Occipital lobe (tissue), 2 donors: ENCODE measurements around the gene GABPB2. TPM values are rescaled to one million over a fixed set of nuclear protein-coding genes. Genes with fewer than 3 reads are reported as not detected.

Experiments used
- DNase-seq: peaks from one replicate; lab custom pipeline; 2025; lab: John Stamatoyannopoulos, UW
- total RNA-seq: library from RNA; depleted of rRNA; stranded (reverse); fragments of >200 nt; gene quantifications from one replicate; pipeline ENCODE4 v1.2.3, GENCODE V29; 2014

The GABPB2 gene
- total RNA-seq: 12.6 TPM

DNA sequence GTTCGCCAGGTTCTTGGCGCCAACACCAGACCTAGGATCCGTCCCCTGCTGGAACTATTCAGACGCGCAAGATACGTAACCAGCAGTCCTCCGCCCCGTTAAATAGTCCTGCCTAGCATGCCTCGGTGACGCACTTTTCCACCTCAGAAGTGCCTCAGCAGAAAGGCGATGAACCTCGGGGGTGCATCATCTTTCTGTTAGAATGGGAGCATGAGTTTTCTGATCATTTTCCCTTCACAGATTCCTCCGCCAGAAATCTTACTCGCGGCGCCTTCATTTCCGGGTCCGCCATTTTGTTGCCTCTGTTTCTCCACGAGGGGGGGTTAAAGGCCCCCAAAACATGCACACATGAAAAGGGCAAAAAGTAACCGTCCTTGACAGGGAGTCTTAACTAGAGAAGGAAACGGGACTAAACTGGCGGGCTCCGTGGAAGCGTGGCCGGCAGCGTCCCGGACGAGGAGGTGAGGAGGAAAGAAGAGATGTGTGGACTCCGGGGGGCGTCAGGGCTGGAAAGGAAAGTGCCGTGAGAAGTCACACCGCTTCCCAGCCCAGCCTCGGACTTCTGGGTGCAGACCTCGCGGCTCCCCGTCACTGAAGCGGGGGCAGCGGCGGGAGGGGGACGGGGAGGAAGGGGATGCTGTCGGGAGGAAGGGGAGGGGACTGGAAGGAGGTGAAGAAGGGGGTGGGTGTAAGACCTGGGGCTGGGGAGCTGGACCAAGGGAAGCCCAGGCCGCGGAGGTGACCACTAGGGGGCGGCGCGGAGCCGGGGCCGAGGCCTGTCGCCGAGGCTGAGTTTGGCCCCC lies at the start of gene GABPB2:
Gene GABPB2, plus strand, starts transcription at position 288 of the 803 bp plus-strand sequence. CDS start 17,429 bp downstream, outside the sequence.
- DNase-seq: peak; percentile 82

DNA sequence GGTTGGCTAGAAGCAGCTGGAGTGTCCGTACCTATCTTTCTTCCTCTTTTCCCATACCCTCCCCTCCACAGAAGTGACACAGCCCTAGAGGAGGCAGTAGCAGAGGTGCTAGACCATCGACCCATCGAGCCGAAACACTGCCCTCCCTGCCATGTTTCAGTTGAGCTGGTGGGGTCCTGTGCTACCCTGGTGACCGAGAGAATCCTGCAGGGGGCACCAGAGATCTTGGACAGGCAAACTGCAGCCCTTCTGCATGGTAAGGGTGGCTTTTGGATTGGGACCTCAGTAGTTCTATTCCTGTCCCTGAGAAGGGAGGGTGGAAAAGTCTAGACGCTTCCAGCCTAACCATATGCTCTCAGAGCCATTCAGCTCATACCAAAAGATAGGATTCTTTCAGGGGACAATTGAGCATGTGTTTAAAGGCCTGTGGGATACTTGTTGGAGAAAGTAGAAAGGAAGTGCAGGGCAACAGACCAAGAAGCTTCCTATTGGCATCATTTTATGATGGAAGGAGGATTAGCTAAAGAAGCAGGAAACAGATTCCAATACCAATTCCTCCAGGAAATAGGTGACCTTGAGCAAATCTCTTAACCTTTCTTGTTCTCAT lies 45.9 kb upstream of the GABPB2 start:
- peak; percentile 32 for DNase-seq

DNA sequence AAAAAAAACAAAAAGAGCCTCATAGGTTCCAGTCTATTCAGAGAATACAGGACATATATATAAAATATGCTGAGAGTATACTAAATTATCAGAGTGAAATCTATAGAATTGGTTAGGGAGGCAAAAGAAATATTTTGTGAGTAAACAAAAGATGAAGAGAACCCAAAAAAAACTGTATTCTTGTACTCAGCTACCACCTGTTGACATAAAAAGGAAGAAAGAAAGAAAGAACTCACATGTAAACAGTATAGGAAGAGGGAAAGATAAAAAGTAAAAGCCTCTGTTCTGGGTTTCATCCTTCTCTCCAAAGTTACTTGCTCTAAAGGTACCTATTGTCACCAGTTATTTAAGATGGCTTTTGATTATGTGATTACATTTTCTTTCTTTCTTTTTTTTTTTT lies 44.1 kb upstream of the GABPB2 start:
- no peak for DNase-seq

DNA sequence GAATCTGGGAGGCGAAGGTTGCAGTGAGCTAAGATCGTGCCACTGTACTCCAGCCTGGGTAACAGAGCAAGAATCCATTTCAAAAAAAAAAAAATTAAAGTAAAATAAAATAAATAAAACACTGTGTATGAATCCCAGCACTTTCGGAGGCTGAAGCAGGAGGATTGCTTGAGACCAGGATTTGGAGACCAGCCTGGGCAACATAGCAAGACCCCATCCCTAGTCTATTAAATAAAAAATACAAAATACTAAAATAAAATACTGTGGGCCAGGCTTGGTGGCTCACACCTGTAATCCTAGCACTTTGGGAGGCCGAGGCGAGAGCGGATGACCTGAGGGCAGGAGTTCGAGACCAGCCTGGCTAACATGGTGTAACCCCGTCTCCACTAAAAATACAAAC lies 38.4 kb upstream of the GABPB2 start:
- DNase-seq: no peak

DNA sequence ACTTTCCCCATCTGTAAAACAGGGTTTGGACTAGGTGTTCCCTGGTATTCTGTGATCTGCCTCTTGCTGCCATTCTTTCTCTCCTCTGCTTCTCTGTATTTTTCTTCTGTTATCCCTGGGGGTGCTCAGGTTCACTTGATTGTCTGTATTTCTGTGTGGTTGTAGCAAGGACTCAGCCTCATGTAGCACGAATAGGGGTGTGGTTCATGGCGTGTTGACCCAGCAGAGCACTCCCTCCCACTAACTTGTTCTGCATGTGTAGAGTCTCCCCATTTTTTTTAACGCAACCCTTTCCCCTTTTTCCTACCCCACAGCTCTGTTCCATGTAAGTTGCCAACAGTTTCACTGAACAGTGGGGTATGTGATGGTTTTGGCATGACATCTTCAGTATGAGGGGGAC lies 35.4 kb upstream of the GABPB2 start:
- DNase-seq: no peak

DNA sequence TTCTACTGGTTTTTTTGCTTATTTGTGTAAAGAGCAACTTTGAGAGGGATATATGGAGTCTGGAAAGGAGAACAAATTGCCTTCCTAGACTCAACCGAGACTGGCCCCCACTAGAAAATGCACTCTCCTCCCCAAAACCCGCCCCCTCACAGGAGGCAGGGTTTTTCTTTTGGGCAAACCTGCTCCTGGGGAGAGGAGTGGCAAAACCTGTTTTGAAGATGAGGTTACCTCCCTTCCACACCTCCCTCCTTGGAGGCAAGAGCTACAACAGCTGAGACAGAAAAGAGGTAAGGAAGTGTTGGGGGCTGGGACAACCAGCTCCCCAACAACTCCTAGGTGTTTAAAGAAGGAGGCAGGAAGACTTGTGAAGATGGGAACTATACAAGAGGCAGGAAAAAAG lies 34.2 kb upstream of the GABPB2 start, which contains the start of gene BNIPL:
Gene BNIPL, plus strand, starts transcription at position 231 of the 400 bp plus-strand sequence. Its CDS starts 140 bp downstream, at position 371.
- no peak for DNase-seq

DNA sequence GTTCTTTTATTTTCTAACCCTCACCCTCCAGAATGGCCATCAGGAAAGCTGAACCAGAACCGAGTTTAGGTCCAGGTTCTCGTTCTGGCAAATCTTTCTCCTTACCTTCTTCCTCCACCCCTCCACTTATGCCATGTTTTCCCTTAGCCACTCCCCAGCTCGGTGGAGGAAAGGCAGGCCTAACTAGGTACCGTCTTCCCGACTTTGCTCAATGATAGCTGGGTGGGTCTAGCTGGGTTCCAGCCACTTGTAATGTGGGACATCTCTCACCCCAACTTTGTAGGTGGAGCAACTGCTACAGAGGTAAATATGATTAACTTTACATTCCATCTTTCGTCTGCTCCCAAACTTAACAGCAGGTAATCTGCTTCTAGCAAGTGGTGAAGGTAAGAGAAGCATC lies 33.5 kb upstream of the GABPB2 start:
- no peak for DNase-seq

DNA sequence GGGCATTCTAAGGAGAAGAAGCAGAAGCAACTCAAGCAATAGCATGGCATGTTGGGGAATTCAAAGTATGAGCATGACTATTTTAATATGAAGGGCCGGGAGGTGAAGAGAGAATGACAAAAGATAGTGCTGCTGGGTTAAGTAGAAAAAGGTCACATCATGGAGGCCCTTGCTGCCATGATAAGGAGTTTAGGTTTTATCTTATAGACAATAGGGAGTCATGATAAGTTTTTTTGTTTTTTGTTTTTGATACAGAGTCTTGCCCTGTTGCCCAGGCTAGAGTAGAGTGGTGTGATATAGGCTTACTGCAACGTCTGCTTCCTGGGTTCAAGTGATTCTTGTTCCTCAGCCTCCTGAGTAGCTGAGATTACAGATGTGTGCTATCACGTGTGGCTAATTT lies 31.0 kb upstream of the GABPB2 start:
- no peak for DNase-seq

- DNase-seq: no peak
Observed at GRCh38 chr1:151043163-151043562, 27.4 kb upstream of the GABPB2 start.

DNA sequence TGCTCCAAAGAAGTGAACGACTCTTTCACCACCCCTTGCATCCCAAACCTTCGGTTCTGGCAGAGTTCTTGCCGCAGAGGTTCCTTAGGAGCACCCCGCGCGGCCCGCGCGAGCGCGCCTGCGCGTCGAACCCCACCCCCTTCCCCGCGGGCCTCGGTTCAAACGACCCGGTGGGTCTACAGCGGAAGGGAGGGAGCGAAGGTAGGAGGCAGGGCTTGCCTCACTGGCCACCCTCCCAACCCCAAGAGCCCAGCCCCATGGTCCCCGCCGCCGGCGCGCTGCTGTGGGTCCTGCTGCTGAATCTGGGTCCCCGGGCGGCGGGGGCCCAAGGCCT lies 23.0 kb upstream of the GABPB2 start, which contains the start of gene C1orf56:
Gene C1orf56, plus strand, starts transcription at position 161 of the 334 bp plus-strand sequence. Its CDS starts 97 bp downstream, at position 258.
- DNase-seq: peak; percentile 57

- peak; percentile 45 for DNase-seq
Observed at GRCh38 chr1:151047925-151048644, 22.5 kb upstream of the GABPB2 start.

DNA sequence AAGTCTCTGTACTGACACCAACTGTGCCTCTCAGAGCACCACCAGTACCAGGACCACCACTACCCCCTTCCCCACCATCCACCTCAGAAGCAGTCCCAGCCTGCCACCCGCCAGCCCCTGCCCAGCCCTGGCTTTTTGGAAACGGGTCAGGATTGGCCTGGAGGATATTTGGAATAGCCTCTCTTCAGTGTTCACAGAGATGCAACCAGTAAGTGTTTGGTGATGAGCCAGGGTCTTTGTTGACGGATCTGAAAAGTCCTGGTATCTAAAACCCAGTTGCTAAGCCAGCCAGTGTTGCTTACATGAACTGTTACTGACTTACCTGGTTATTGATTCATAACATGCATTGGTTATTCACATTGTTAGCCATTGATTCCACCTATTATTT lies 21.9 kb upstream of the GABPB2 start:
- DNase-seq: no peak

DNA sequence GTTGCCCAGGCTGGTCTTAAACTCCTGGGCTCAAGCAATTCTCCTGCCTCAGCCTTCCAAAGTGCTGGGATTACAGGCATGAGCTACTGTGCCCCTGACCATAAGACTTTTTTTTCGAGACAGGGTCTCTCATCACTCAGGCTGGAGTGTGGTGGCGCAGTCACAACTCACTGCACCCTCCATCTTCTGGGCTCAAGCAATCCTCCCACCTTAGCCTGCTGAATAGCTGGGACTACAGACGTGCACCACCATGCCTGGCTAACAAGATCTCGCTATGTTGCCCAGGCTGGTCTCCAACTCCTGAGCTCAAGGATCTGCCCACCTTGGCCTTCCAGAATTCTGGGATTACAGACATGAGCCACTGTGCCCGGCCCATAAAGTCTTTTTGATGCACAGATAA lies 21.1 kb upstream of the GABPB2 start:
- DNase-seq: no peak

- DNase-seq: no peak
Observed at GRCh38 chr1:151050051-151050688, 20.4 kb upstream of the GABPB2 start.

DNA sequence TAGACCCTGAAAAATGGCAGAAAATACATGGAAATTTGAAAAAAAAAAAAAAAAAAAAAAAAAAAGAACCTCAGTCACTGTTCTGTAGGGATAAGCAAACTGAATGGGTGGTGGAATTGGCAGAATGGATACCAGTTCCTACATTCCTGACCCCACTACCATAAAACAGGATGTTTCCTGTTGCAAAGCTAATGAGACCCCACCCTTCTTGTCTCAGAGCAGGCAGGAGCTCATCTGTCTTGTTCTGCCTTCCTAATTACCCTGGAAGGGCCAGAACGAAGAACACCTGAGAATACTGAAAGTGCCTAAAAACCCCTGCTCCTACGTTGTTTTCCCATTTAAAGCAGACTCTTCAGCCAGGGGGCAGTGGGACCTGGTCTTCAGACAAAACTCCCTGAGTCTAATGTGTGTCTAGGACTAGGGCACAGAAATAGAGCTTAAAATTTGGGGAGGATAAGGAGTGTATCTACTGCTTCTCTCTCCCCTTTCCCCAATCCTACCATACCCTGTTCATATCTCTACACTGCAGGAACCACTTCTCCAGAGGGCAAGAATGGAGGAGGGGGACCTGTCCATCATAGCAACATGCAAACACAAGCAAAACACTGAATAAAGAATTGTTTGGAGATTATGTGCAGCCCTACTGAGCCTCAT lies 19.1 kb upstream of the GABPB2 start:
- DNase-seq: no peak

DNA sequence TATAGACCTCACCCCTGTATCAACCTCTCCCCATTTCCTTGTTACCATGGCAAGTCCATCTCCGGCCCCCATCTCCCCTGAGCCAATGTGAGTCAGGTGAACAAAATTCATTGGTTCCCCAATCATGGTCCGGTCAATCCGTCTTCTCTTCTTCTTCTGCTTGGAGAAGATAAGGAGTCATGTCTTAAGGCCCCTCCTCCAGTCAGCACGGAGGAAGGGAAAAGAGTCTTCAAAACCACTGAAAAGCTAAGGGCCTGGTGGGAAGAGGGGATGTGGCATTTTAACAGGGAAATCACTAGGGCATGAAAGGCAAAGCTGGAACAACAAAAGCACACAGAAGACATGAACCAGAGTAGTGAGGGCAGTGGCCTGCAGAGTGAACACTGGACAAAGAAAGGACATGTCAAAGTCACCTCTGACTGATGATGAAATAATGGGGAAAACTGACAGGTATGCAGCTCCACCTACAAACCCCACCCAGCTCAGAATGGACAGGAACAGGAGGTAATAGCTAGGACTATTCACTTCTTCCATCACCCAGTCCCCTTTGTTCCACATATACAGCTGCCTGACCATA lies 15.5 kb upstream of the GABPB2 start:
- DNase-seq: no peak

DNA sequence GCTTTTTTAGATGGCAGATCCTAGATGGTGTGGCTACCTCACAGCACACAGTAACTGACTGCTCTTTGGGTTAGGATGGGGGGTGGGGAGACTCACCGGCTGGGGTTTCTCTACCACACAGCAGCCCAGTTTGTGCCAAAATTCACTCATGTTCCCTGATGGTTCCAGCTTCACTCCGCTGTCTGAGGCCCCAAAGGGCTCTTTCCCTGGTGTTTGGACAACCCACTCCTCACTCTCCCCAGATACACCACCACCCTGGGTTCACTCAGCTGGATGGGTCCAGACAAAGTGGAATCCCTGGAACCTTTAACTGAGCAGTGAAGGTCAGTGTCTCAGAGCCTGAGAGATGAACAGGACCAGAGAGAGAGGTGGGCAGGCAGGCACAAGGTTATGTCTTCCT lies 15.0 kb upstream of the GABPB2 start:
- DNase-seq: no peak

DNA sequence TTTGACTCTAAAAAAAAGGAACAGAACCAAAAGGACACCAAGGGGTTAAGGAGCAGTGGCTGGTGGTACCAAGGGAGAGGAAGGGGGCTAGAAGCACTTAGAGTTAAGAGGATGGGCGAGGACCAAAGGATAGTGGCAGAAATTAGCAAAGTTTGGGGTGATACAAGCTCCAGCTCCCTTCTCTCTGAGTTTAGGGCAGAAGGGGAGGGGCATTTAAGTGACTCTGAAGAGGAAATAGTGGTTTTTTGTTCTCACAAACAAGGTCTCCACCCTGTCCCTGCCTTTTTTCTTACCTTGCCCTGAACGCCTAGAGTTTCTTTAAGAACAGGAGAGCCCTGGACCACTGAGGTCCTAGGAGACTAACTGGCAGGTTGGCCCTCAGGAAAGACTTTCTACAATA lies 14.4 kb upstream of the GABPB2 start:
- no peak for DNase-seq

DNA sequence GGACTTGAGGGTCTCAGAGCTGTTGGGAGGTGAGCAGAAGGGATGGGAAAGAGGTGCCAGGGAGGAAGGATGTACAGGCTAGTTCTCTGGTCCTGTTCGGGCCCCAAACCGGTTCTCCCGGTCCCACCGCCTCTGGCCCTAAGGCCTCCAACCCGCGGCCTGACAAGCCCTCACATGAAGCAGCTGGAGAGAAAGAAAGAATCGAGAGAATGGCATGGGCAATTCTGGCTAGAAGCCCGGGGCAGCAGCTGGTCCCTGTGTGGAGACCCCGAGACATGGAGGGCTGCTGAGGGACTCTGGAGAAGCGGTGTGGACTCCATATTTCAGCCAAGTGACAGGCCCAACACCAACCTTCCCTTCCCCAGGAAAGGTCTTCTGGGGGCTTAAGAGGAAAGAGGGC lies 11.9 kb upstream of the GABPB2 start:
- DNase-seq: no peak

GRCh38 chr1:151059109-151060006 lies 11.2 kb upstream of the GABPB2 start, which contains the start of gene CDC42SE1:
Gene CDC42SE1 (minus strand): TSS chr1:151059622. CDS start chr1:151055730, 3,892 bp downstream.
- DNase-seq: peak; percentile 74
